ENCODE measurements around the gene MTFR2. TPM values are rescaled to one million over a fixed set of nuclear protein-coding genes. Genes with fewer than 3 reads are reported as not detected.

Gene MTFR2
- total RNA-seq, 1 experiment from 2014 or later = 7.0 TPM

- DNase-seq = peak; percentile 97
- H3K9me3 Mint-ChIP-seq (ENCODE audit: low read depth, unreplicated experiment) = no peaks in the 10 kb centered on the region
- intact Hi-C loops (cut with micrococcal nuclease; ENCODE audit: unreplicated experiment) = no loop called here
- TF ChIP-seq CTCF (IDR thresholded peaks at IDR 0.05; ENCODE audit: unreplicated experiment) = no peak
- H3K4me1 Mint-ChIP-seq (ENCODE audit: low read depth, unreplicated experiment) = peaks cover 6% of the 10 kb centered on the region
- peak within 1 kb of the TSS; percentile 100 for H3K27ac Mint-ChIP-seq (ENCODE audit: unreplicated experiment)
- CTCF ChIA-PET = interaction anchor here (0.6 to 2.1 kb wide), 4 partner anchors 16 to 722 kb away, joined by 3 to 7 read pairs (median 3); partner anchors contain the start of gene MAP7
- peaks cover 43% of the 10 kb centered on the region for H3K36me3 Mint-ChIP-seq (ENCODE audit: insufficient read depth, unreplicated experiment)
- no peaks in the 10 kb centered on the region for H3K27me3 Mint-ChIP-seq (ENCODE audit: unreplicated experiment)
- BruUV-seq (replicated peaks) = no TSS peak
- H3K4me3 Mint-ChIP-seq (ENCODE audit: low read depth, unreplicated experiment) = peak within 1 kb of the TSS; percentile 89
Observed at GRCh38 chr6:136289579-136290409, 39.7 kb upstream of the MTFR2 start, which contains the start of gene BCLAF1. Gene BCLAF1 (minus strand): TSS chr6:136289846. CDS start chr6:136279866, 9,980 bp downstream.

- TSS peak; percentile 55 for BruUV-seq (replicated peaks)
- CTCF ChIA-PET = interaction anchor here (1.0 to 2.1 kb wide), 3 partner anchors 15 to 261 kb away, joined by 3 to 7 read pairs (median 3); partner anchors contain the start of gene MAP7
- no peaks in the 10 kb centered on the region for H3K9me3 Mint-ChIP-seq (ENCODE audit: low read depth, unreplicated experiment)
- peak; percentile 87 for DNase-seq
- no peak for TF ChIP-seq CTCF (IDR thresholded peaks at IDR 0.05; ENCODE audit: unreplicated experiment)
- H3K4me1 Mint-ChIP-seq (ENCODE audit: low read depth, unreplicated experiment) = peaks cover 12% of the 10 kb centered on the region
- H3K27me3 Mint-ChIP-seq (ENCODE audit: unreplicated experiment) = no peaks in the 10 kb centered on the region
- intact Hi-C loops (cut with micrococcal nuclease; ENCODE audit: unreplicated experiment) = no loop called here
- peak overlapping the region; percentile 89 for H3K4me3 Mint-ChIP-seq (ENCODE audit: low read depth, unreplicated experiment)
- H3K27ac Mint-ChIP-seq (ENCODE audit: unreplicated experiment) = peak overlapping the region; percentile 100
- peaks cover 47% of the 10 kb centered on the region for H3K36me3 Mint-ChIP-seq (ENCODE audit: insufficient read depth, unreplicated experiment)
Observed at GRCh38 chr6:136289327-136289578, 39.1 kb upstream of the MTFR2 start.

- DNase-seq = peak; percentile 58
- Mint-ChIP-seq H3K27ac (ENCODE audit: unreplicated experiment) (peak overlapping the region; percentile 100), H3K9me3 (ENCODE audit: low read depth, unreplicated experiment) (no peaks in the 10 kb centered on the region), H3K4me3 (ENCODE audit: low read depth, unreplicated experiment) (peak overlapping the region; percentile 89), H3K36me3 (ENCODE audit: insufficient read depth, unreplicated experiment) (peaks cover 47% of the 10 kb centered on the region), H3K27me3 (ENCODE audit: unreplicated experiment) (no peaks in the 10 kb centered on the region), H3K4me1 (ENCODE audit: low read depth, unreplicated experiment) (peaks cover 13% of the 10 kb centered on the region)
- intact Hi-C loops (cut with micrococcal nuclease; ENCODE audit: unreplicated experiment) = no loop called here
- no TSS peak for BruUV-seq (replicated peaks)
- peak; percentile 31 for TF ChIP-seq CTCF (IDR thresholded peaks at IDR 0.05; ENCODE audit: unreplicated experiment)
- CTCF ChIA-PET = interaction anchor here (1.0 to 2.1 kb wide), 3 partner anchors 15 to 261 kb away, joined by 3 to 7 read pairs (median 3); partner anchors contain the start of gene MAP7
Observed at GRCh38 chr6:136288566-136289326, 38.6 kb upstream of the MTFR2 start.

- H3K27ac Mint-ChIP-seq (ENCODE audit: unreplicated experiment) = peak overlapping the region; percentile 40
- H3K27me3 Mint-ChIP-seq (ENCODE audit: unreplicated experiment) = no peaks in the 10 kb centered on the region
- H3K9me3 Mint-ChIP-seq (ENCODE audit: low read depth, unreplicated experiment) = no peaks in the 10 kb centered on the region
- intact Hi-C loops (cut with micrococcal nuclease; ENCODE audit: unreplicated experiment) = no loop called here
- no TSS peak for BruUV-seq (replicated peaks)
- H3K36me3 Mint-ChIP-seq (ENCODE audit: insufficient read depth, unreplicated experiment) = peaks cover 59% of the 10 kb centered on the region
- TF ChIP-seq CTCF (IDR thresholded peaks at IDR 0.05; ENCODE audit: unreplicated experiment) = no peak
- H3K4me1 Mint-ChIP-seq (ENCODE audit: low read depth, unreplicated experiment) = peaks cover 13% of the 10 kb centered on the region
- no peak for DNase-seq
- CTCF ChIA-PET = interaction anchor here (0.6 to 0.7 kb wide), 2 partner anchors 11 to 1118 kb away, joined by 3 to 5 read pairs; no protein-coding TSS in a partner anchor
- H3K4me3 Mint-ChIP-seq (ENCODE audit: low read depth, unreplicated experiment) = peak overlapping the region; percentile 55
Observed at GRCh38 chr6:136284909-136285308, 34.8 kb upstream of the MTFR2 start.
